GM23338 (cell line): ENCODE results near the gene DNAJC22. TPM values are rescaled to one million over a fixed set of nuclear protein-coding genes. Genes with fewer than 3 reads are reported as not detected.

Experiments used
- ATAC-seq: fragments of 200-7000 bp; cut with Tn5 transposase; 3 replicates; pipeline ENCODE4 v1.9.1; 2020
- DNase-seq: peaks from one replicate; pipeline ENCODE4 v3.0.0-alpha.2; 2015; ENCODE audit warnings: low spot score
- H2AFZ ChIP-seq: fragments of 200-600 bp; sonication (generic); 2 replicates; pipeline ENCODE4 v1.8.0; 2016; ENCODE audit warnings: antibody characterized with exemption, mild to moderate bottlenecking, moderate library complexity
- H3F3A ChIP-seq: fragments of 200-600 bp; sonication (generic); replicated peaks from 2 replicates; pipeline ENCODE4 v1.8.0; 2017; ENCODE audit warnings: antibody characterized with exemption, mixed run types, low read depth
- H3K27ac ChIP-seq: fragments of 200-600 bp; sonication (generic); 2 replicates; pipeline ENCODE4 v1.6.1; 2016; ENCODE audit warnings: low read depth
- H3K27me3 ChIP-seq: fragments of 200-600 bp; sonication (generic); 2 replicates; pipeline ENCODE4 v1.8.0; 2016; ENCODE audit warnings: mild to moderate bottlenecking, mixed run types, moderate library complexity; ENCODE audit not compliant: insufficient read depth
- H3K36me3 ChIP-seq: fragments of 200-600 bp; sonication (generic); 2 replicates; pipeline ENCODE4 v1.8.0; 2016; ENCODE audit warnings: mild to moderate bottlenecking; ENCODE audit not compliant: insufficient read depth
- H3K4me1 ChIP-seq: fragments of 200-600 bp; sonication (generic); 2 replicates; pipeline ENCODE4 v1.8.0; 2016; ENCODE audit warnings: mild to moderate bottlenecking, moderate library complexity; ENCODE audit not compliant: insufficient read depth
- H3K4me2 ChIP-seq: fragments of 200-600 bp; sonication (generic); 2 replicates; pipeline ENCODE4 v1.7.1; 2017; ENCODE audit warnings: mixed run types
- H3K4me3 ChIP-seq: fragments of 200-600 bp; sonication (generic); 2 replicates; pipeline ENCODE4 v1.6.1; 2016; ENCODE audit warnings: mixed run types
- H3K79me2 ChIP-seq: fragments of 200-600 bp; sonication (generic); replicated peaks from 2 replicates; pipeline ENCODE4 v1.8.0; 2017; ENCODE audit warnings: mild to moderate bottlenecking; ENCODE audit not compliant: insufficient read depth
- H3K9me2 ChIP-seq: fragments of 200-600 bp; sonication (generic); 2 replicates; pipeline ENCODE4 v1.8.0; 2017; ENCODE audit not compliant: insufficient read depth
- H4K20me1 ChIP-seq: fragments of 200-600 bp; sonication (generic); replicated peaks from 2 replicates; pipeline ENCODE4 v1.8.0; 2017; ENCODE audit warnings: mild to moderate bottlenecking; ENCODE audit not compliant: insufficient read depth
- H3K27ac Mint-ChIP-seq: 2 replicates; pipeline ENCODE4 v1.8.0; 2020; ENCODE audit warnings: inconsistent platforms, mild to moderate bottlenecking, moderate library complexity, mixed read lengths
- H3K27me3 Mint-ChIP-seq: 3 replicates; pipeline ENCODE4 v1.8.0; 2022; ENCODE audit warnings: low read depth, mild to moderate bottlenecking, moderate library complexity, mixed read lengths, inconsistent platforms; ENCODE audit not compliant: insufficient read depth, poor library complexity
- H3K36me3 Mint-ChIP-seq: 3 replicates; pipeline ENCODE4 v1.8.0; 2021; ENCODE audit warnings: low read depth, mild to moderate bottlenecking, inconsistent platforms, moderate library complexity, mixed read lengths
- H3K4me1 Mint-ChIP-seq: 3 replicates; pipeline ENCODE4 v1.8.0; 2020; ENCODE audit warnings: mild to moderate bottlenecking, inconsistent platforms, mixed read lengths
- H3K4me3 Mint-ChIP-seq: 3 replicates; pipeline ENCODE4 v1.8.0; 2021; ENCODE audit warnings: moderate library complexity, mild to moderate bottlenecking, inconsistent platforms, mixed read lengths
- H3K9me3 Mint-ChIP-seq: 3 replicates; pipeline ENCODE4 v1.8.0; 2020; ENCODE audit warnings: moderate library complexity, mild to moderate bottlenecking, inconsistent platforms, mixed read lengths
- EZH2 ChIP-seq: fragments of 200-600 bp; sonication (generic); IDR thresholded peaks from one replicate; pipeline ENCODE4 v1.8.0; 2017; ENCODE audit warnings: antibody characterized with exemption, mild to moderate bottlenecking, low read depth; ENCODE audit not compliant: unreplicated experiment
- EZH2phosphoT487 ChIP-seq: fragments of 200-600 bp; sonication (generic); IDR thresholded peaks from one replicate; pipeline ENCODE4 v1.8.1; 2018; ENCODE audit warnings: antibody characterized with exemption; ENCODE audit not compliant: unreplicated experiment
- JUNB ChIP-seq: IDR thresholded peaks from one replicate; pipeline ENCODE4 v1.6.1; 2016; ENCODE audit warnings: antibody characterized with exemption; ENCODE audit not compliant: unreplicated experiment
- REST ChIP-seq: IDR thresholded peaks from one replicate; pipeline ENCODE4 v1.6.1; 2018; ENCODE audit warnings: antibody characterized with exemption; ENCODE audit not compliant: unreplicated experiment
- STAT1 ChIP-seq: IDR thresholded peaks from one replicate; pipeline ENCODE4 v1.6.1; 2016; ENCODE audit warnings: antibody characterized with exemption; ENCODE audit not compliant: unreplicated experiment
- ZNF462 ChIP-seq: fragments of 250-450 bp; sonication (Bioruptor Pico); IDR thresholded peaks from 2 replicates; pipeline ENCODE4 v1.5.0; 2020; ENCODE audit warnings: mild to moderate bottlenecking, moderate library complexity
- polyA plus RNA-seq: library from polyadenylated mRNA; unstranded; fragments of >200 nt; fragmentation: Nextera tagmentation; extraction: Ambion mirVana; gene quantifications from 2 replicates; pipeline ENCODE4 v1.2.1, GENCODE V29; 2016
- total RNA-seq: library from RNA; depleted of rRNA; stranded (reverse); fragments of >200 nt; shearing (Covaris generic); gene quantifications from 2 replicates; pipeline ENCODE4 v1.2.3, GENCODE V29; 2014

Gene DNAJC22
- total and polyA plus RNA-seq, 2 experiments from 2014 or later = 0.10 TPM; not detected in 1

GRCh38 chr12:49305762-49306510, 40.8 kb upstream of the DNAJC22 start:
- Mint-ChIP-seq H3K27ac (no peak overlapping the region), H3K4me1 (no peaks in the 10 kb centered on the region), H3K9me3 (no peaks in the 10 kb centered on the region), H3K36me3 (no peaks in the 10 kb centered on the region), H3K4me3 (no peak overlapping the region), H3K27me3 (peaks cover 14% of the 10 kb centered on the region)
- no peak overlapping the region for H3K27ac ChIP-seq
- no peaks in the 10 kb centered on the region for H3K36me3 ChIP-seq
- ATAC-seq (no peak), DNase-seq (no peak)
- no peak overlapping the region for H2AFZ ChIP-seq
- peaks cover 12% of the 10 kb centered on the region; the same call in 1 of the 2 replicates for H3K27me3 ChIP-seq
- H3K4me3 ChIP-seq = no peak overlapping the region
- no peaks in the 10 kb centered on the region for H3K4me1 ChIP-seq
- H3K9me2 ChIP-seq = no peaks in the 10 kb centered on the region
- no peaks in the 10 kb centered on the region for H3F3A ChIP-seq
- H4K20me1 ChIP-seq = no peaks in the 10 kb centered on the region
- H3K79me2 ChIP-seq = no peaks in the 10 kb centered on the region
- no peak overlapping the region for H3K4me2 ChIP-seq
- no peak for TF ChIP-seq ZNF462
- TF ChIP-seq JUNB = no peak
- no peak for TF ChIP-seq EZH2phosphoT487
- no peak for TF ChIP-seq REST
- TF ChIP-seq EZH2 = no peak
- TF ChIP-seq STAT1 = no peak
